GM19468 (cell line): Measurements from ENCODE around the gene COL15A1.

Experiments used
- ATAC-seq: cut with Tn5 transposase; IDR thresholded peaks from one replicate; pipeline ENCODE4 v1.9.1; 2021; ENCODE audit warnings: mild to moderate bottlenecking, moderate library complexity, moderate number of reproducible peaks; ENCODE audit not compliant: unreplicated experiment; ENCODE audit errors: extremely low read depth

Gene COL15A1

GRCh38 chr9:99046542-99047071 lies 102.9 kb downstream of the COL15A1 start:
- ATAC-seq: no peak

GRCh38 chr9:99049228-99049627 lies 105.5 kb downstream of the COL15A1 start:
- no peak for ATAC-seq

DNA sequence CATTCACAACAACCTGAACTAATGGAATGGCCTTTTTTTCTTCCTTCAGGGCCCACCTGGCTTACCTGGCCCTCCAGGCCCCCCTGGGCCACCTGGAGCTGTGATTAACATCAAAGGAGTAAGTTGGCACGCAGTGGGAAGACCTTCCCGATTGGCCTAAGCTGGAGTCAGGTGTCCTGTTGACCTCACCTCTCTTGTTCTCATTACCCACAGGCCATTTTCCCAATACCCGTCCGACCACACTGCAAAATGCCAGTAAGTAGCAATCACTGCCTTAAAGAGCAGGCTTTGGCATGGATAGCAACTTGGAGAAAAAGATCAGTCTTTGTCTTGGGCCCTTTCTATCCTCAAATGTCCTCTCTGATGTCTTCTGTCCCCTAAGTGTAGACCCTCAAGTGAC lies 105.9 kb downstream of the COL15A1 start:
- ATAC-seq: no peak

DNA sequence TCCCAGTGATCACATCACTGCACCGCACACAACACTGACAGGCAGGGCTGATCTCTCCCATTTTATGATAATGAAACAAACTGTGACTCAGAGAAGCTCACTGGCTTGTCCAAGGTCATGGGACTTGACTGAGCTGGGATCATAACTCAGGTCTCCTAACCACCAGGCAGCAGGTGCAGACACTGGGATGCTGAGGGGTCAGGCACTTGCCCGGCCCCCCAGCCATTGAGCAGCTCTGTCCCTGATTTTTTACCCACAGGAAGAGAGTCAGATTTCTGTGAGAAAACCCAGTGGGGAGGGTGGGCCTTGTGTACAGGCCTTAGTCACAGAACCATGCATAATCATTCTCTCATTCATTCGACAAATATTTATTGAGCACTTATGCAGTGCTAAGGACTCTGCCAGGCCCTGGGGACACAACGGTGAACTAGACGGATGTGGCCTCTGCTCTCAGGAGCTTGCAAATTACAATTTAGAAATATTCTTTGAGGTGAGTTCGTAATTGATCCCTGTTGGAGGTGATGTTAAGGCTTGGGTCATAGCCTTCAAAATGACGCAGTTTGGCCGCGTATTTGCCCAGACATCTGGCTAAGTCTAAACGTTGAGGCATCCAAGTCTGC lies 106.7 kb downstream of the COL15A1 start:
- ATAC-seq: no peak

GRCh38 chr9:99050924-99051323 lies 107.2 kb downstream of the COL15A1 start:
- ATAC-seq: no peak

GRCh38 chr9:99051406-99051805 lies 107.7 kb downstream of the COL15A1 start:
- no peak for ATAC-seq

DNA sequence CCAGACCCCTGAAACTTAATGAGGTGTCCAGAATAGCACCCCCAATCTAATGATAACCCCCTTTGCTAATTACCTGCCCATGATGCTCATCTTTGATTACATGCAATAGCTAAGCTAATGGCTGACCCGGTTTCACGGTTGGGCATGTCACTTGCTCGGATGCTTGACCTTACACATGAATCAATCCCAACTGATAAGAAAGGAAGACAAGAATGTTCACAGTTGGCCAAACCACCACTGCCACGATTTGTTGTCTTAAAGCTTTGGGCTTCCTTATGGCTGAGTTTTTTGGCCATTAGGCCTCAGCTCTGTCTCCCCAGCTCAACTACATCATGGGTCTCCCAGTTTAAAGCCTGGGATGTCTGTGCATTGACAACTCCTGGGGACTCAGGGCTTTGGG lies 108.1 kb downstream of the COL15A1 start:
- no peak for ATAC-seq

GRCh38 chr9:99052815-99053715 lies 109.4 kb downstream of the COL15A1 start:
- ATAC-seq: no peak

- ATAC-seq: no peak
Measured at GRCh38 chr9:99054581-99054980, 110.9 kb downstream of the COL15A1 start.

- no peak for ATAC-seq
Measured at GRCh38 chr9:99055384-99055783, 111.7 kb downstream of the COL15A1 start.

GRCh38 chr9:99056186-99056585 lies 112.5 kb downstream of the COL15A1 start:
- no peak for ATAC-seq

- no peak for ATAC-seq
Measured at GRCh38 chr9:99056886-99057664, 113.4 kb downstream of the COL15A1 start.

DNA sequence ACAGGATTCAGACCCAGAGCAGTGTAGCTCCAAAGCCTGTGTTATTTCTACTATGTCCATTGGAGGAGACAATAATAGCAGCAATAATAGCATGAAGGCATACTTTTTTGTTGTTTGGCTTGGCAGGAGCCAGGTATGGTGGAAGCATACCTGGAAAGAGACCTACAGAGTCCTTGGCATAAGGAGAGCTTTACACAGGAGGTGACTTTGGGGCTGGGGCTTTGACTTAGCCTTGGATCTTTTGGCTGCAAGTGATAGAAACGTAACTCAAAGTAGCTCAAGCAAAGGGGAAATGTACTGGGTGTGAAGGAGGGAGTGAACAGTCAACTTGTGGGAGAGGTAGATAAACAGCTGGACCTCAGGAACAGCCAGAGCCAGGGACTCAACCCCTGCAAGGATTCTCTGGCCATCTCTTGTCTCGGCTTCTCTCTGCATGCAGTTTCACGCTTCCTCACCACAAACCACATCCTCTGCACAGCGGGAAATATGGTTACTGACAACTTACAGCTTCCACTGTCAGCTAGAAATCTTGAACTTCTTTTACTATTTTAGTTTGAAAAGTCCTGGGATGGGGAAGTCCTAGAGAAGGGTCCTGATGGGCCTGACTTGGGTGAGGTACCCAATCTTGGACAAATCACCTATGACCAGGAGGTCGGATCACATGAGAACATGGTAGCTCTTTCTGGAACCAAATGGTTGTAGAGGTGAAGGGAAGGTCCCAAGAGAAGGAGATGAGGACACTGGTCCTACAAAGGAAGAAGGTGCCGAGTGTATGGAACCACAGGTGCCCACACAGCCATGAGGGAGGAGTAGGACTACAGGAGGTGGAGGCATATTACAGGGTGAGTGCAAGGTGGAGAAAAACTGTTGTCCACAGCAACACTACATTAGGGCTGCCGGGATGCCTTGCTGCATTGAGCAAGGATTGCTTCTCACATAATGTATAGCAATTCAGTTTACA lies 114.2 kb downstream of the COL15A1 start:
- peak; percentile 51 for ATAC-seq

DNA sequence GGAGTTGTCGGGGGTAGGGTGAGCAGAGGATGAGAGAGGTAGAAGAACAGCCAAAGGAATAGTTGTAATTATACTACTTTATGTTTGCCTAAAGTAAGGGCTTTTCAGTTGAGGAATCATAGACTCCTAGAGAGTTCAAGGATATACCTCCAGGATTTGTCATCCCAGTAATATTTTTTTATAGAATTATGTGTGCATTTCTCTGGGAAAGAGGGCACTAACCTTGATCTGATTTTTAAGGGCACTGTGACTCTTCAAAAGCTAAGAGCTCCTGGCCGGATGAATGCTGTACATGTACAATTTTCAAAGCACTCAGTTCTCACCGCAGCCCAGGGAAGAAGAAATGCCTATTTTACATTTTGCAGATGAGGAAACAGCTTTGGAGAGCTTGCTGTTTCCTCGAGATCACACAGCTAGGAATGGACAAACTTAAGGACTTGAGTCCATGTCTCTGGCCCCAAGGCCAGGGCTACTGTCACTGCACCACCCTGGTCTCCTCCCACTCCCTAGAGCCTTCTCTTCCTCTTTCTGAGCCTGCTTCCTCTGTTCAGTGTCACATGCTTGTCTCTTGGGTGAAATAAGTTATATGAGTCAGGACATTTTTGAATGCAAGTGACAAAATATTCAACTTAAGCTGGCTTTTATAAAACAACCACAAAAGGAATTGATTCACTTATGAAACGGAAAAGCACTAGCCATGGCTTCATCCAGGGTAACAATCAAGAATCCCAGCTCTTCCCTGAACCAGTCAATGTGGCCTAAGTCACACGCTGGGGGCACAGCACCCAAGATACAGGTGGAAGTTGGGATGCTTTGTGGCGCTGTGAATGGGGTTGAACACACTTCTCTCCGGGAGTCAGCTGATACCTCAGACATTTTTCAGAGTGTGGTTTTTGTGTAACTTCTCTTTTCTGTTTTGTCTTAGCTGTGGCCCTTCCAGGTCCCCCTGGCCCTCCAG lies 115.5 kb downstream of the COL15A1 start:
- peak; percentile 43 for ATAC-seq

DNA sequence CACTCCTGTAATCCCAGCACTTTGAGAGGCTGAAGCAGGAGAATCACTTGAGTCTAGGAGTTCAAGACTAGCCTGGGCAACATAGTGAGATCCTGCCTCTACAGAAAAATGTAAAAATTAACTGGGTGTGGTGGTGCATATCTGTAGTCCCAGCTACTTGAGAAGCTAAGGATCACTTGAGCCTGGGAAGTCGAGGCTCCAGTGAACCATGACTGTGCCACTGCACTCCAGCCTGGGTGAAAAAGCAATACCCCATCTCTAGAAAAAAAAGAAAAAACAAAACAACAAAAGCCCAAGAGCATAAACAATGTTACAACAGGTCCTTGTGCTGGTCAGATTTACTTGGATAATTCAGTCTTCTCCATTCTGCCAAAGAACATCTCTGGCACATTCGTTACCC lies 116.9 kb downstream of the COL15A1 start:
- ATAC-seq: no peak

- ATAC-seq: no peak
Measured at GRCh38 chr9:99062549-99062948, 118.8 kb downstream of the COL15A1 start.

DNA sequence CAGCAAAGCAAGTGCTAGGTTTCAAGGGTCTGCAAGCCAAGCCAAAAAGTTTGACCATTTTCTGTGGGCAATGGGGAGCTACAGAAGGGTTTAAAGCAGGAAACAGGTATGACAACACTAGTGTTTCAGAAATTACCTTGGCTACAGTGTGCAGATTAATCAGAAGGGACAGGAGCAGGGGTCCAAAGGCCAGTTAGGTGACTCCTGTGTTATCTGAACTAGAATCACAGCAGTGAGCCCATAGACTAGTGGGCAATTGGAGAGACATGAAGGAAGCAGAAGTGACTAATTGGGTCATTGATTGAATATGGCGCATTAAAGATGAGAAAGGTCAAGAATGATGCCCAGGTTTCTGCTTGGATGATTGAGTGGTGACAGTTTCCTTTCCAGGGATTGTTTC lies 119.8 kb downstream of the COL15A1 start:
- no peak for ATAC-seq

GRCh38 chr9:99066571-99066970 lies 122.9 kb downstream of the COL15A1 start:
- no peak for ATAC-seq
